A673 (cell line): ENCODE results near the gene RPS4Y1. TPM values are rescaled to one million over a fixed set of nuclear protein-coding genes. Genes with fewer than 3 reads are reported as not detected.

Experiments
- BruUV-seq: library from RNA; stranded (reverse); fragments of 400-500 nt; replicated peaks from 2 replicates; lab custom pipeline; 2021; lab: Mats Ljungman, UMichigan
- CTCF ChIA-PET: fragments of 300-600 bp; sonication (Branson Sonifier 250); formaldehyde crosslinking; loops from one replicate; lab custom pipeline; 2022; ENCODE audit warnings: antibody characterized with exemption; lab: Charles Lee
- POLR2A ChIA-PET: fragments of 300-600 bp; sonication (Branson Sonifier 250); formaldehyde crosslinking; loops from one replicate; lab custom pipeline; 2022; ENCODE audit warnings: antibody characterized with exemption; ENCODE audit not compliant: low non-redundant PET; lab: Charles Lee
- DNase-seq: peaks from one replicate; pipeline ENCODE4 v3.0.0-alpha.2; 2015; ENCODE audit warnings: low spot score
- H3K27ac ChIP-seq: fragments of 200-600 bp; sonication (generic); 2 replicates; pipeline ENCODE4 v1.5.1; 2016; ENCODE audit warnings: mixed run types, low read depth, mild to moderate bottlenecking, mixed read lengths, antibody characterized with exemption, low read length; ENCODE audit not compliant: poor library complexity, severe bottlenecking
- H3K27me3 ChIP-seq: fragments of 200-600 bp; sonication (generic); replicated peaks from 2 replicates; pipeline ENCODE4 v1.6.1; 2017; ENCODE audit warnings: mixed run types, low read depth, mild to moderate bottlenecking, mixed read lengths, antibody characterized with exemption, low read length; ENCODE audit not compliant: insufficient read depth, poor library complexity
- H3K36me3 ChIP-seq: fragments of 200-600 bp; sonication (generic); 2 replicates; pipeline ENCODE4 v1.6.1; 2016; ENCODE audit warnings: mixed run types, mild to moderate bottlenecking, mixed read lengths, antibody characterized with exemption, low read length; ENCODE audit not compliant: insufficient read depth, poor library complexity, severe bottlenecking
- H3K4me1 ChIP-seq: fragments of 200-600 bp; sonication (generic); 2 replicates; pipeline ENCODE4 v1.6.1; 2017; ENCODE audit warnings: mixed run types, mild to moderate bottlenecking, mixed read lengths, antibody characterized with exemption, low read length; ENCODE audit not compliant: insufficient read depth, poor library complexity, severe bottlenecking
- H3K4me3 ChIP-seq: fragments of 200-600 bp; sonication (generic); 2 replicates; pipeline ENCODE4 v1.5.1; 2016; ENCODE audit warnings: low read depth, mixed run types, mild to moderate bottlenecking, mixed read lengths, low read length; ENCODE audit not compliant: poor library complexity, severe bottlenecking
- H3K9me3 ChIP-seq: fragments of 200-600 bp; sonication (generic); 2 replicates; pipeline ENCODE4 v1.6.1; 2016; ENCODE audit warnings: mixed run types, low read depth, mild to moderate bottlenecking, mixed read lengths, antibody characterized with exemption, low read length; ENCODE audit not compliant: poor library complexity, severe bottlenecking
- CTCF ChIP-seq: fragments of 300-800, 200-600 bp; sonication (generic); conservative IDR thresholded peaks from 2 replicates; pipeline ENCODE4 v1.5.1; 2017; ENCODE audit warnings: low read depth, mild to moderate bottlenecking, antibody characterized with exemption, low read length, moderate library complexity, mixed read lengths
- EZH2 ChIP-seq: fragments of 200-600 bp; sonication (generic); IDR thresholded peaks from 2 replicates; pipeline ENCODE4 v1.6.1; 2017; ENCODE audit warnings: borderline replicate concordance, low read depth, mild to moderate bottlenecking, mixed read lengths, antibody characterized with exemption, low read length; ENCODE audit not compliant: poor library complexity, severe bottlenecking
- intact Hi-C: fragments of 100-400 bp; cut with micrococcal nuclease; formaldehyde crosslinking; loops from one replicate; pipeline ENCODE4 v1.10.0; 2022; ENCODE audit not compliant: unreplicated experiment
- total RNA-seq: library from RNA; stranded (reverse); gene quantifications from 2 replicates; pipeline ENCODE4 v1.2.3, GENCODE V29; 2021

Gene RPS4Y1
- total RNA-seq, 1 experiment from 2014 or later = not detected

GRCh38 chrY:2913066-2913815, 71.8 kb downstream of the RPS4Y1 start:
- POLR2A ChIA-PET = no interaction called here
- intact Hi-C loops = no loop called here
- no peak overlapping the region for H3K4me3 ChIP-seq
- no peaks in the 10 kb centered on the region for H3K4me1 ChIP-seq
- no peak overlapping the region for H3K27ac ChIP-seq
- no peaks in the 10 kb centered on the region for H3K27me3 ChIP-seq
- no peak for DNase-seq
- no peaks in the 10 kb centered on the region for H3K36me3 ChIP-seq
- TF ChIP-seq CTCF (no peak), EZH2 (no peak)
- no TSS peak for BruUV-seq
- CTCF ChIA-PET = no interaction called here
- no peaks in the 10 kb centered on the region for H3K9me3 ChIP-seq

Other genes with a start within 250 kb of the RPS4Y1 start
- gene SRY, start 53.9 kb upstream of the RPS4Y1 start, total RNA-seq = not detected in 2 replicates
- not detected in 2 replicates for gene ZFY, start 93.8 kb downstream of the RPS4Y1 start, total RNA-seq